D721Med (cell line): Measurements from ENCODE around the gene SCFD2.

Experiments
- DNase-seq: peaks from one replicate; pipeline ENCODE4 v3.0.0; 2011; ENCODE audit warnings: low spot score; ENCODE audit not compliant: insufficient read length
- FAIRE-seq: peaks from 2 replicates; lab custom pipeline; 2011; peaks lifted over from hg19 to GRCh38; lab: Jason Lieb, UNC
- TF ChIP-seq, protein P1 (sequence below): IDR thresholded peaks from 2 replicates; pipeline ENCODE4 v1.5.1; 2012; ENCODE audit warnings: mild to moderate bottlenecking, control low read depth; ENCODE audit not compliant: insufficient read depth; ENCODE audit errors: missing control alignments

Gene SCFD2

DNA sequence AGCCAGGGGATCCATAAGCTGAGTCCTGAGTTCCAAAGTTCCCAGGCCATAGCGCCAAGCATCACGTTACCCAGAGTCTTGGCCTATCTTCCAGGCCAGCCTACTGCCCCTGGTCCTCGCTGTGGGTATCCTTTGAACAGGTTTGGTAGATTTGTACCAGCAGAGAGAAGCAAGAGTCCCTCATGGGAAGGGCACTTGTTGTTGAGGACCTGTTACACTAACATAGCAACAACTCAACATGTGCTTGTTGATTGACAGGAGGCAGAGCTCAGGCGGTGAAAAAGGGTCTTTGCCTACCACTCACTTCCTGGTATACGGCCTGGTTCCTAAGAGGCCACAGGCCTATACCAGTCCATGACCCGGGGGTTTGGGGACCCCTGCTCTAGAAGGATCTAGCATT, 365.3 kb downstream of the SCFD2 start:
- TF ChIP-seq, protein P1, sequence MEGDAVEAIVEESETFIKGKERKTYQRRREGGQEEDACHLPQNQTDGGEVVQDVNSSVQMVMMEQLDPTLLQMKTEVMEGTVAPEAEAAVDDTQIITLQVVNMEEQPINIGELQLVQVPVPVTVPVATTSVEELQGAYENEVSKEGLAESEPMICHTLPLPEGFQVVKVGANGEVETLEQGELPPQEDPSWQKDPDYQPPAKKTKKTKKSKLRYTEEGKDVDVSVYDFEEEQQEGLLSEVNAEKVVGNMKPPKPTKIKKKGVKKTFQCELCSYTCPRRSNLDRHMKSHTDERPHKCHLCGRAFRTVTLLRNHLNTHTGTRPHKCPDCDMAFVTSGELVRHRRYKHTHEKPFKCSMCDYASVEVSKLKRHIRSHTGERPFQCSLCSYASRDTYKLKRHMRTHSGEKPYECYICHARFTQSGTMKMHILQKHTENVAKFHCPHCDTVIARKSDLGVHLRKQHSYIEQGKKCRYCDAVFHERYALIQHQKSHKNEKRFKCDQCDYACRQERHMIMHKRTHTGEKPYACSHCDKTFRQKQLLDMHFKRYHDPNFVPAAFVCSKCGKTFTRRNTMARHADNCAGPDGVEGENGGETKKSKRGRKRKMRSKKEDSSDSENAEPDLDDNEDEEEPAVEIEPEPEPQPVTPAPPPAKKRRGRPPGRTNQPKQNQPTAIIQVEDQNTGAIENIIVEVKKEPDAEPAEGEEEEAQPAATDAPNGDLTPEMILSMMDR, result no peak

GRCh38 chr4:52999626-53000025, 366.2 kb downstream of the SCFD2 start:
- TF ChIP-seq, protein P1, result no peak
- DNase-seq (no peak), FAIRE-seq (no peak)

More for the DNA sequence above, 365.3 kb downstream of the SCFD2 start:
- DNase-seq, result no peak
- no peak for FAIRE-seq

DNA sequence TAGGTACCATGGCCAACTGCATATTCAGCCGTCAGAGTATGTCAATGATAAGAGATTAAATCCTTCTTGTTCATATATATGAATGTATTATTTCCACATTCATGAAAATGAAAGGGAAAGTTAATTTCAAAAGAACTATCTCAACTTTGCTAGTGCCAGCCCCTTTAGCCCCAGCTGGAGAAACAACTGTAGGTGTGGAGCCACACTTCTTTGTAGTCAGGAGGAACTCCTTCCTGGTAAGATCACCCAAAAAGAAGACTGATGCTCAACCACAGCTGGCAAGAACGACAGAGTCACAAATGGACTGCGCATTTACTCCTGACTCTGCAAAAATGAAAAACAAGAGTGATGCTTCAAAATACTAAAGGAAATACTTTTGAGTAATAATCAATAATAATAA, 367.4 kb downstream of the SCFD2 start:
- FAIRE-seq (no peak), DNase-seq (no peak)
- TF ChIP-seq, protein P1, result no peak

- no peak for DNase-seq
- no peak for FAIRE-seq
- TF ChIP-seq, protein P1, result no peak
These were observed 368.8 kb downstream of the SCFD2 start for GRCh38 chr4:52997132-52997416.

DNA sequence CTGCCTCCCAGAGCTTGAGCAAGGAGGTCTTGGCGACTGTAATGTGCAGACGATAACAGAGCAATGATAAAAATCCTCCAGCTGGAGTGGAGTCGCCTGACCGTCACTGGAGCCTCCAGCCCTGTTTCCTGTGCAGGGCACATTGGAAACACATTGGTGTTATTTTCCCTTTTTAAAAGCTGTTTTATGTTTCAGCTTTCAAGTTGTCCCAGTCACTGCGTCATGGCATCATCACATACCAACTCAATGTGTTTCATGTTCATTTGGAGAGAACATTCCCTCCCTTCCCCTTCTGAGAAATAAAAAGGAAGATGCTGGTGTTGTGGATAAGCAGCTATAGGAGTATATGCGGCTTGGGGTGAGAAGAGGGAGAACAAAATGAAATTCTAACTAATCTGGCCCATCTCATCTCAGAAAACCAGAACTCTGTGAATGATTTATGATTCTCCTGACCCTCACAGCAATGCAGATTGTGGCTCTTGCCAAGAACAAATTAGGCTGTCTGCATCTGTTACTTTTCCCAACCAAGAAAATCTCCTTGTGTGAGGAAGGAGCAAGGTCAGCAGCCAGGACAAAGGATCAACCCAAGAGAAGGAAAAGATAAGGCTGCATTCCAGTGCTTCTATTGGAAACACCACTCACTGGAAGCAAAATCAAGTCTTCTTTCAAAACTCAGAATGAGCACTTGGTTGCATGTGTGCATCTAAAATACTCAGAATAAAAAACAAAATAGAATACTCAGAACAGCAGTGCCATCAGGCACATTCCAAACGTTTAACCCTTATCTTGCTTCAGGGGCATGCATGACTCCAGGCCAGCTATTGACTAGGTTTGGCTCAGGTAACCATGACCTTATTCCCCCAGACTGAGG, 369.4 kb downstream of the SCFD2 start:
- TF ChIP-seq, protein P1, result no peak
- FAIRE-seq, result no peak
- DNase-seq, result no peak

DNA sequence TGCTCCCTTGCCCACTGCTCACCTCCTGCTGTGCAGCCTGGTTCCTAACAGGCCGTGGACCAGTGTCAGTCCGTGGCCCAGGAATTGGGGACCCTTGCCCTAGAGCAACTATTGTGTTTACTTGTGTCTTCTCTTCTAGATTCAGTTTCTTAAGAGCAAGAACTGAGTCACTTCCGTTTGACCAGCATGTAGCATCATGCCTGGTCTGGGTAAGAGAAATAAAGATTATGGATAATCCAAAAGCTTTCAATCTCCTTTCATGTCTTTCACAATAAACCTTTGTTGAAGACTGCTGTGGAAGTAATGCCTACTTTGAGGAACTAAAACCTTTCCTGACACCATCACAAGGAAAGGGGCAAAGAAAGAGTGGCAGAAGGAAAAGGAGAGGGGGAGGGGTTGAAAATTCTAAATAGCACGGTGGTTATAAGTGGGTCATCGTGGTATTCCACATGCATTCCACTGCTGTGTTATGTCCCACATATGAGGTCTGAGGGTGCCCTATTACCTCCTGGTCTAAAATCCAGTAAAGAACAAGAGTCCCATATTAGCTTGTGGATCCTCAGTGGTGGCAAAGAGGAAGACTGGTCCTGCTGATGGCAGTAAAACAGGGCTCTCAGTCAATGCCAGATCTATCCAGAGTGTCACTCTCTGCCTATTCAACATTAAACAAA, 370.4 kb downstream of the SCFD2 start:
- TF ChIP-seq, protein P1, result no peak
- FAIRE-seq (no peak), DNase-seq (no peak)

GRCh38 chr4:52994567-52994966, 371.3 kb downstream of the SCFD2 start:
- DNase-seq (no peak), FAIRE-seq (no peak)
- TF ChIP-seq, protein P1, result no peak
